K562 (cell line): ENCODE data around the gene ATG7. TPM values are rescaled to one million over a fixed set of nuclear protein-coding genes. Genes with fewer than 3 reads are reported as not detected.

ENCODE experiments used
- ATAC-seq: fragments of 200-7000 bp; cut with Tn5 transposase; 3 replicates; pipeline ENCODE4 v1.9.1; 2020; ENCODE audit warnings: moderate library complexity
- BruUV-seq: library from RNA; stranded (reverse); fragments of 400-500 nt; replicated peaks from 2 replicates; lab custom pipeline; 2021; lab: Mats Ljungman, UMichigan
- CTCF ChIA-PET: fragments of 300-600 bp; formaldehyde crosslinking; extraction: SDS; loops from one replicate; lab custom pipeline; 2021; ENCODE audit warnings: low intra/inter-chr PET ratio; lab: Yijun Ruan, JAX
- POLR2A ChIA-PET: fragments of 300-600, 350-650 bp; sonication (Branson Sonifier 250); formaldehyde crosslinking; extraction: SDS; loops from one replicate; lab custom pipeline; 2021; ENCODE audit warnings: antibody characterized with exemption, inconsistent platforms; lab: Yijun Ruan, JAX
- DNase-seq, 4 experiments: peaks; one replicate each; pipeline versions ENCODE4 v3.0.0 to v3.0.0-alpha.2; 2011 to 2018; ENCODE audit warnings: low spot score in 3 of 4, mixed read lengths in 3 of 4; ENCODE audit errors: extremely low read depth in 1 of 4
- FAIRE-seq: peaks from 2 replicates; lab custom pipeline; 2011; peaks lifted over from hg19 to GRCh38; lab: Jason Lieb, UNC
- H2AFZ ChIP-seq: 2 replicates; pipeline ENCODE4 v1.6.0; 2011; ENCODE audit warnings: low read depth, low read length, control low read depth, inconsistent platforms
- H3K27ac ChIP-seq: fragments of 200-600 bp; 3 replicates; pipeline ENCODE4 v1.8.0; 2011; ENCODE audit warnings: low read depth, mild to moderate bottlenecking, control low read depth, inconsistent platforms, low read length, moderate library complexity, mixed read lengths; ENCODE audit errors: extremely low read depth
- H3K27me3 ChIP-seq, 2 experiments: fragments of 300-600 bp in 1 of 2; 2 replicates in 1 of 2; 3 replicates in 1 of 2; pipeline versions ENCODE4 v1.6.0 to v1.8.0; 2011; ENCODE audit warnings: inconsistent platforms in 2 of 2, low read length in 2 of 2, mild to moderate bottlenecking in 1 of 2, mixed read lengths in 1 of 2, moderate library complexity in 1 of 2; ENCODE audit not compliant: control insufficient read depth in 2 of 2, insufficient read depth in 2 of 2
- H3K36me3 ChIP-seq: fragments of 300-600 bp; 3 replicates; pipeline ENCODE4 v1.8.0; 2011; ENCODE audit warnings: mild to moderate bottlenecking, low read length, inconsistent platforms; ENCODE audit not compliant: control insufficient read depth, insufficient read depth
- H3K4me1 ChIP-seq, 2 experiments: fragments of 200-600 bp in 1 of 2; replicated peaks in 1 of 2; 2 replicates in 1 of 2; 3 replicates in 1 of 2; pipeline versions ENCODE4 v1.5.1 to v1.8.0; 2011; ENCODE audit warnings: inconsistent platforms in 2 of 2, low read length in 2 of 2, mild to moderate bottlenecking in 1 of 2, mixed read lengths in 1 of 2, moderate library complexity in 1 of 2; ENCODE audit not compliant: control insufficient read depth in 2 of 2, insufficient read depth in 2 of 2
- H3K4me2 ChIP-seq: 2 replicates; pipeline ENCODE4 v1.6.1; 2011; ENCODE audit warnings: low read length, control low read depth, inconsistent platforms, mixed read lengths; ENCODE audit not compliant: insufficient read depth
- H3K4me3 ChIP-seq: fragments of 200-600 bp; sonication (generic), shearing (Covaris generic); 2 replicates; pipeline ENCODE4 v1.5.1; 2016; ENCODE audit warnings: control low read depth, inconsistent platforms
- H3K79me2 ChIP-seq: fragments of 200-600 bp; 3 replicates; pipeline ENCODE4 v1.8.0; 2011; ENCODE audit warnings: low read length, inconsistent platforms; ENCODE audit not compliant: control insufficient read depth, insufficient read depth
- H3K9ac ChIP-seq, 2 experiments: 2 replicates each; pipeline versions ENCODE4 v1.6.0 to v1.6.1; 2011; ENCODE audit warnings: low read depth in 2 of 2, low read length in 2 of 2, control low read depth in 1 of 2, inconsistent platforms in 1 of 2, mild to moderate bottlenecking in 1 of 2, mixed read lengths in 1 of 2; ENCODE audit not compliant: insufficient read depth in 1 of 2
- H3K9me1 ChIP-seq: one replicate; pipeline ENCODE4 v1.6.0; 2011; ENCODE audit warnings: inconsistent platforms, mild to moderate bottlenecking, low read length, moderate library complexity; ENCODE audit not compliant: control insufficient read depth, insufficient read depth
- H3K9me3 ChIP-seq: replicated peaks from 2 replicates; pipeline ENCODE4 v1.5.1; 2011; ENCODE audit warnings: low read depth, low read length, inconsistent platforms; ENCODE audit not compliant: control insufficient read depth, insufficient read depth
- H4K20me1 ChIP-seq: replicated peaks from 2 replicates; pipeline ENCODE4 v1.6.1; 2011; ENCODE audit warnings: low read length, inconsistent platforms, mixed read lengths; ENCODE audit not compliant: control insufficient read depth, insufficient read depth
- CBFA2T3 ChIP-seq: fragments of 450-650 bp; IDR thresholded peaks from 2 replicates; pipeline ENCODE4 v1.6.1; 2017
- MCM7 ChIP-seq, 2 experiments: fragments of 450-650 bp; IDR thresholded peaks; 2 replicates each; pipeline ENCODE4 v1.6.1; 2016 to 2018
- NFYB ChIP-seq: IDR thresholded peaks from 2 replicates; pipeline ENCODE4 v1.6.1; 2011; ENCODE audit warnings: mild to moderate bottlenecking, moderate library complexity; ENCODE audit not compliant: insufficient read length; ENCODE audit errors: extremely low read depth
- NR2C2 ChIP-seq, 2 experiments: fragments of 200-800 bp in 1 of 2; sonication (Bioruptor generic) in 1 of 2; sonication (generic) in 1 of 2; formaldehyde crosslinking in 1 of 2; IDR thresholded peaks; 2 replicates each; pipeline versions ENCODE4 v1.6.1 to v1.8.0; 2016 to 2022; ENCODE audit warnings: mild to moderate bottlenecking in 1 of 2, missing compliant biosample characterization in 1 of 2, missing genetic modification characterization in 1 of 2, missing genetic modification reagents in 1 of 2
- TEAD1 ChIP-seq, 2 experiments: fragments of 450-650 bp in 1 of 2; sonication (generic) in 1 of 2; formaldehyde crosslinking; IDR thresholded peaks; 2 replicates each; pipeline versions ENCODE4 v1.4.0 to v1.8.0; 2020 to 2022; ENCODE audit warnings: mild to moderate bottlenecking in 2 of 2, missing genetic modification reagents in 1 of 2
- TFE3 ChIP-seq: fragments of 450-650 bp; formaldehyde crosslinking; IDR thresholded peaks from 2 replicates; pipeline ENCODE4 v1.4.0; 2020; ENCODE audit warnings: mild to moderate bottlenecking, mixed read lengths
- ZNF212 ChIP-seq: fragments of 450-650 bp; formaldehyde crosslinking; IDR thresholded peaks from 2 replicates; pipeline ENCODE4 v1.4.0; 2020; ENCODE audit warnings: mild to moderate bottlenecking
- WGBS: fragments of 100-300 bp; shearing (Covaris generic); methylation state at CpG from one replicate; pipeline ENCODE4 v1.1.6; 2016; ENCODE audit warnings: low coverage, mixed read lengths; ENCODE audit not compliant: insufficient coverage; ENCODE audit errors: missing lambda C conversion rate; 5-methylcytosine and 5-hydroxymethylcytosine counted together
- in situ Hi-C: fragments of 300-500 bp; cut with MboI; formaldehyde crosslinking; loops from 4 replicates; pipeline ENCODE4 v1.15.0; 2018; ENCODE audit warnings: inconsistent platforms, mixed read lengths
- intact Hi-C: fragments of 100-400 bp; cut with micrococcal nuclease; formaldehyde crosslinking; loops from 2 replicates; pipeline ENCODE4 v1.14.2; 2022
- polyA plus RNA-seq, 8 experiments: library from polyadenylated mRNA; depleted of rRNA in 4 of 8; stranded (reverse) in 5 of 8; unstranded in 3 of 8; fragments of >200 nt; fragmentation: Nextera tagmentation in 2 of 8; fragmentation: Illumina TruSeq in 1 of 8; extraction: Ambion mirVana in 2 of 8; extraction: Trizol in 1 of 8; gene quantifications; 2 replicates each; pipeline versions ENCODE4 v1.2.1 to v1.2.3, GENCODE V29; 2011 to 2014; ENCODE audit warnings: inconsistent platforms in 1 of 8, missing spikeins in 1 of 8
- total RNA-seq, 7 experiments: library from RNA; depleted of rRNA in 6 of 7; stranded (reverse); fragments of >200 nt in 6 of 7; fragmentation: Illumina TruSeq in 2 of 7; extraction: Trizol in 2 of 7; gene quantifications; 2 replicates each; pipeline versions ENCODE4 v1.2.1 to v1.2.3, GENCODE V29; 2011 to 2021; ENCODE audit warnings: low replicate concordance in 1 of 7

The ATG7 gene
- total and polyA plus RNA-seq, 9 of the 15 experiments (the other 6 are each of a cell fraction or from before 2014, with no cell fraction given), result 18.3 to 45.3 (median 33.6) TPM

GRCh38 chr3:11434017-11434526, 161.9 kb downstream of the ATG7 start:
- Histone ChIP-seq H3K79me2 (no peaks in the 10 kb centered on the region), H3K9ac (no peak overlapping the region), H3K4me2 (no peak overlapping the region), H4K20me1 (no peaks in the 10 kb centered on the region), H3K27me3 (no peaks in the 10 kb centered on the region), H3K4me1 (peaks cover 0 to 6% of the 10 kb centered on the region in 2 experiments; a peak in 2 of 5 replicates), H3K9me1 (no peaks in the 10 kb centered on the region), H3K36me3 (no peaks in the 10 kb centered on the region), H3K9me3 (no peaks in the 10 kb centered on the region), H2AFZ (no peak overlapping the region), H3K27ac (no peak overlapping the region), H3K4me3 (no peak overlapping the region)
- ChIA-PET CTCF (no interaction called here), POLR2A (interaction anchor here (0.6 to 1.0 kb wide), 3 partner anchors 9 to 22 kb away, joined by 3 read pairs; no protein-coding TSS in a partner anchor)
- no peak for DNase-seq
- BruUV-seq, result no TSS peak
- intact Hi-C loops (no loop called here), in situ Hi-C loops (no loop called here)
- ATAC-seq, result no peak
- FAIRE-seq, result no peak
- 68% methylated on average over 3 of the region's 3 CpGs for WGBS
- TF ChIP-seq TFE3 (CRISPR knock-in tag) (0 out of 2 replicates have a peak, but pooled peaks have one; percentile 10), NR2C2 (CRISPR knock-in tag; IDR thresholded peaks at IDR 0.05) (no peak), NR2C2 (tag; IDR thresholded peaks at IDR 0.05) (no peak), TEAD1 (CRISPR knock-in tag; IDR thresholded peaks at IDR 0.05) (no peak), NFYB (no peak), CBFA2T3 (no peak), MCM7 (IDR thresholded peaks at IDR 0.05) (no peak), ZNF212 (CRISPR knock-in tag) (no peak)
